H1 (cell line): Measurements from ENCODE around the gene LEMD2. TPM values are rescaled to one million over a fixed set of nuclear protein-coding genes. Genes with fewer than 3 reads are reported as not detected.

Source experiments
- CTCF ChIA-PET: fragments of 300-600 bp; sonication (Branson Sonifier 250); formaldehyde crosslinking; loops from one replicate; lab custom pipeline; 2021; ENCODE audit not compliant: partially characterized antibody; lab: Charles Lee
- POLR2A ChIA-PET: fragments of 300-600 bp; sonication (Branson Sonifier 250); formaldehyde crosslinking; loops from one replicate; lab custom pipeline; 2021; ENCODE audit warnings: inconsistent platforms; ENCODE audit not compliant: partially characterized antibody; lab: Charles Lee
- DNase-seq, 2 experiments: peaks; one replicate each; pipeline versions ENCODE4 v3.0.0 to v3.0.0-alpha.2; 2010 to 2022; ENCODE audit warnings: low spot score in 2 of 2, low read depth in 1 of 2, mixed read lengths in 1 of 2
- FAIRE-seq: peaks from 2 replicates; lab custom pipeline; 2011; peaks lifted over from hg19 to GRCh38; lab: Jason Lieb, UNC
- H2AFZ ChIP-seq: 2 replicates; pipeline ENCODE4 v1.8.1; 2012; ENCODE audit warnings: low read length, inconsistent platforms
- H2AK5ac ChIP-seq: 2 replicates; pipeline ENCODE4 v1.6.1; 2013; ENCODE audit warnings: low read depth, low read length
- H2BK120ac ChIP-seq: replicated peaks from 2 replicates; pipeline ENCODE3; 2013; ENCODE audit warnings: low read depth, low read length, inconsistent platforms
- H2BK12ac ChIP-seq: 2 replicates; pipeline ENCODE4 v1.6.1; 2013; ENCODE audit warnings: low read depth, low read length
- H2BK15ac ChIP-seq: 2 replicates; pipeline ENCODE4 v1.6.1; 2013; ENCODE audit warnings: low read length
- H2BK20ac ChIP-seq: 2 replicates; pipeline ENCODE4 v1.6.1; 2013; ENCODE audit warnings: low read length
- H2BK5ac ChIP-seq: 2 replicates; pipeline ENCODE4 v1.6.1; 2013; ENCODE audit warnings: low read depth, low read length
- H3K14ac ChIP-seq: 2 replicates; pipeline ENCODE4 v1.6.1; 2013; ENCODE audit warnings: inconsistent platforms; ENCODE audit not compliant: insufficient read length
- H3K18ac ChIP-seq: 2 replicates; pipeline ENCODE4 v1.6.1; 2013; ENCODE audit warnings: low read length; ENCODE audit errors: extremely low read depth
- H3K23ac ChIP-seq: 2 replicates; pipeline ENCODE4 v1.6.1; 2013; ENCODE audit warnings: inconsistent platforms; ENCODE audit not compliant: insufficient read length
- H3K23me2 ChIP-seq: 2 replicates; pipeline ENCODE4 v1.6.1; 2013; ENCODE audit warnings: low read depth, low read length
- H3K27ac ChIP-seq: 2 replicates; pipeline ENCODE4 v1.6.1; 2011; ENCODE audit warnings: low read depth, low read length, inconsistent platforms
- H3K27me3 ChIP-seq, 4 experiments: replicated peaks in 1 of 4; 1 replicate in 1 of 4; 2 replicates in 3 of 4; pipeline versions ENCODE4 v1.6.1 to v1.8.1; 2011 to 2013; ENCODE audit warnings: low read length in 3 of 4, mild to moderate bottlenecking in 3 of 4, inconsistent platforms in 2 of 4, mixed read lengths in 2 of 4, moderate library complexity in 1 of 4; ENCODE audit not compliant: control insufficient read depth in 3 of 4, insufficient read depth in 3 of 4; ENCODE audit errors: extremely low read depth in 1 of 4
- H3K36me3 ChIP-seq, 4 experiments: 2 replicates each; pipeline versions ENCODE4 v1.6.1 to v1.8.1; 2011 to 2013; ENCODE audit warnings: mild to moderate bottlenecking in 4 of 4, low read length in 3 of 4, moderate library complexity in 2 of 4, control low read depth in 1 of 4, inconsistent platforms in 1 of 4; ENCODE audit not compliant: insufficient read depth in 4 of 4, control insufficient read depth in 2 of 4
- H3K4ac ChIP-seq: replicated peaks from 2 replicates; pipeline ENCODE3; 2013; ENCODE audit warnings: low read length, low read depth, mixed read lengths, inconsistent platforms; ENCODE audit not compliant: insufficient read length
- H3K4me1 ChIP-seq, 4 experiments: replicated peaks in 1 of 4; 1 replicate in 1 of 4; 2 replicates in 3 of 4; pipeline versions ENCODE4 v1.6.1 to v1.8.1; 2011 to 2013; ENCODE audit warnings: low read length in 3 of 4, inconsistent platforms in 2 of 4, mixed read lengths in 1 of 4; ENCODE audit not compliant: insufficient read depth in 4 of 4, control insufficient read depth in 3 of 4
- H3K4me2 ChIP-seq, 2 experiments: 2 replicates each; pipeline versions ENCODE4 v1.6.1 to v1.8.1; 2011 to 2013; ENCODE audit warnings: low read depth in 2 of 2, low read length in 2 of 2, control low read depth in 1 of 2, inconsistent platforms in 1 of 2, mild to moderate bottlenecking in 1 of 2; ENCODE audit not compliant: insufficient read depth in 1 of 2
- H3K4me3 ChIP-seq, 4 experiments: fragments of 200-600, 300-600 bp in 1 of 4; sonication (generic), shearing (Covaris generic), sonication (Bioruptor Twin) in 1 of 4; 2 replicates each; pipeline versions ENCODE4 v1.5.1 to v1.8.1; 2011 to 2016; ENCODE audit warnings: low read length in 4 of 4, low read depth in 3 of 4, control low read depth in 2 of 4, inconsistent platforms in 2 of 4, mild to moderate bottlenecking in 2 of 4, mixed read lengths in 1 of 4, moderate library complexity in 1 of 4; ENCODE audit not compliant: insufficient read depth in 2 of 4; ENCODE audit errors: extremely low read depth in 1 of 4
- H3K56ac ChIP-seq: replicated peaks from 2 replicates; pipeline ENCODE3; 2013; ENCODE audit warnings: low read depth, mild to moderate bottlenecking, mixed read lengths, low read length, inconsistent platforms; ENCODE audit not compliant: insufficient read length
- H3K79me1 ChIP-seq: 2 replicates; pipeline ENCODE4 v1.6.1; 2013; ENCODE audit warnings: low read depth, low read length, control low read depth
- H3K79me2 ChIP-seq, 2 experiments: 2 replicates each; pipeline versions ENCODE4 v1.6.1 to v1.8.1; 2012 to 2013; ENCODE audit warnings: low read length in 2 of 2, mild to moderate bottlenecking in 2 of 2, inconsistent platforms in 1 of 2; ENCODE audit not compliant: insufficient read depth in 2 of 2, control insufficient read depth in 1 of 2
- H3K9ac ChIP-seq, 4 experiments: replicated peaks in 1 of 4; 1 replicate in 1 of 4; 2 replicates in 3 of 4; pipeline versions ENCODE4 v1.6.1 to v1.8.1; 2011 to 2013; ENCODE audit warnings: low read depth in 3 of 4, low read length in 3 of 4, control low read depth in 2 of 4, mild to moderate bottlenecking in 2 of 4, moderate library complexity in 2 of 4, inconsistent platforms in 1 of 4; ENCODE audit errors: extremely low read depth in 1 of 4
- H3K9me3 ChIP-seq, 2 experiments: 2 replicates each; pipeline versions ENCODE4 v1.6.1 to v1.8.1; 2012 to 2013; ENCODE audit warnings: mild to moderate bottlenecking in 2 of 2, moderate library complexity in 2 of 2, control low read depth in 1 of 2, inconsistent platforms in 1 of 2, low read depth in 1 of 2, low read length in 1 of 2, mixed read lengths in 1 of 2; ENCODE audit not compliant: insufficient read depth in 2 of 2
- H4K20me1 ChIP-seq, 2 experiments: replicated peaks in 1 of 2; 2 replicates each; pipeline versions ENCODE3 to v1.8.1; 2011 to 2013; ENCODE audit warnings: inconsistent platforms in 2 of 2, low read length in 2 of 2, mild to moderate bottlenecking in 1 of 2; ENCODE audit not compliant: insufficient read depth in 2 of 2, control insufficient read depth in 1 of 2
- H4K5ac ChIP-seq: 2 replicates; pipeline ENCODE4 v1.6.1; 2013; ENCODE audit warnings: low read length, low read depth, mixed read lengths, inconsistent platforms; ENCODE audit not compliant: insufficient read length
- H4K8ac ChIP-seq: 2 replicates; pipeline ENCODE4 v1.8.0; 2013; ENCODE audit warnings: mild to moderate bottlenecking, moderate library complexity, low read length, inconsistent platforms; ENCODE audit not compliant: insufficient read depth; ENCODE audit errors: extremely low read depth
- H4K91ac ChIP-seq: replicated peaks from 2 replicates; pipeline ENCODE3; 2013; ENCODE audit warnings: low read length, mixed read lengths, inconsistent platforms; ENCODE audit not compliant: insufficient read length
- BACH1 ChIP-seq: IDR thresholded peaks from 2 replicates; pipeline ENCODE4 v1.6.1; 2012; ENCODE audit warnings: low read length, improper control_type of control experiment
- CEBPB ChIP-seq: IDR thresholded peaks from 2 replicates; pipeline ENCODE4 v1.6.1; 2012; ENCODE audit warnings: low read depth, low read length
- CHD2 ChIP-seq: IDR thresholded peaks from 2 replicates; pipeline ENCODE4 v1.6.1; 2012; ENCODE audit warnings: low read length, improper control_type of control experiment
- CREB1 ChIP-seq: IDR thresholded peaks from 2 replicates; pipeline ENCODE4 v1.6.1; 2012; ENCODE audit warnings: inconsistent platforms
- HDAC6 ChIP-seq: IDR thresholded peaks from one replicate; pipeline ENCODE4 v1.7.1; 2012; ENCODE audit warnings: low read depth, mild to moderate bottlenecking, inconsistent platforms, low read length, moderate library complexity
- NANOG ChIP-seq: IDR thresholded peaks from 2 replicates; pipeline ENCODE4 v1.6.1; 2011; ENCODE audit warnings: low read length, low read depth, mild to moderate bottlenecking, inconsistent platforms; ENCODE audit not compliant: insufficient read depth, poor library complexity, severe bottlenecking
- NRF1 ChIP-seq: IDR thresholded peaks from 2 replicates; pipeline ENCODE4 v1.6.1; 2011; ENCODE audit warnings: mild to moderate bottlenecking, low read depth, low read length, improper control_type of control experiment
- POLR2AphosphoS5 ChIP-seq: IDR thresholded peaks from 2 replicates; pipeline ENCODE4 v1.6.1; 2011; ENCODE audit warnings: low read depth, low read length
- POU5F1 ChIP-seq: IDR thresholded peaks from 2 replicates; pipeline ENCODE4 v1.6.1; 2011; ENCODE audit warnings: low read depth, mild to moderate bottlenecking, low read length, moderate library complexity
- RXRA ChIP-seq: IDR thresholded peaks from 2 replicates; pipeline ENCODE4 v1.6.1; 2011; ENCODE audit warnings: low read depth, mild to moderate bottlenecking, low read length, moderate library complexity; ENCODE audit not compliant: insufficient read depth
- SAP30 ChIP-seq: fragments of 300-600 bp; sonication (generic); IDR thresholded peaks from 2 replicates; pipeline ENCODE4 v1.7.1; 2012; ENCODE audit warnings: low read length, moderate library complexity, mild to moderate bottlenecking, inconsistent platforms; ENCODE audit not compliant: insufficient read depth, insufficient replicate concordance
- SIRT6 ChIP-seq: IDR thresholded peaks from one replicate; pipeline ENCODE4 v1.7.1; 2012; ENCODE audit warnings: low read length, inconsistent platforms
- SP2 ChIP-seq: IDR thresholded peaks from 2 replicates; pipeline ENCODE4 v1.6.1; 2012; ENCODE audit warnings: mild to moderate bottlenecking, low read length, inconsistent platforms
- TEAD4 ChIP-seq: IDR thresholded peaks from 2 replicates; pipeline ENCODE4 v1.6.1; 2012; ENCODE audit warnings: low read depth, low read length, inconsistent platforms, mixed read lengths
- ZNF274 ChIP-seq: IDR thresholded peaks from 2 replicates; pipeline ENCODE4 v1.7.0; 2012; ENCODE audit warnings: low read length, borderline replicate concordance; ENCODE audit errors: extremely low read depth
- WGBS, 2 experiments: shearing (Covaris generic) in 1 of 2; methylation state at CpG; one replicate each; pipeline versions ENCODE4 v1.1.6 to v1.1.7; 2013 to 2015; ENCODE audit warnings: low lambda C conversion rate in 2 of 2, mixed read lengths in 2 of 2, inconsistent platforms in 1 of 2, low coverage in 1 of 2, missing lambda C conversion rate in 1 of 2; ENCODE audit not compliant: insufficient replicate concordance in 2 of 2, insufficient coverage in 1 of 2, insufficient read length in 1 of 2; ENCODE audit errors: extremely low coverage in 1 of 2, missing lambda C conversion rate in 1 of 2; 5-methylcytosine and 5-hydroxymethylcytosine counted together
- polyA plus RNA-seq, 7 experiments: library from polyadenylated mRNA; depleted of rRNA in 3 of 7; stranded (reverse) in 5 of 7; unstranded in 2 of 7; fragments of >200 nt in 5 of 7; fragments of 200-250 nt in 2 of 7; gene quantifications; 1 replicate in 5 of 7; 2 replicates in 1 of 7; 4 replicates in 1 of 7; pipeline versions ENCODE4 v1.2.1 to v1.2.3, GENCODE V29; 2011 to 2013; ENCODE audit warnings: missing spikeins in 2 of 7, mixed read lengths in 2 of 7
- total RNA-seq: library from RNA; stranded (reverse); fragmentation: NEBNext Ultra II Directional; extraction: Animal tissue kit (Norgen Biotek cat#: 25700); gene quantifications from 2 replicates; pipeline ENCODE4 v1.2.1, GENCODE V29; 2021

Gene LEMD2
- total and polyA plus RNA-seq, 2 of the 8 experiments (the other 6 are each of a cell fraction or from before 2014, with no cell fraction given), result 32.7 to 57.3 TPM

DNA sequence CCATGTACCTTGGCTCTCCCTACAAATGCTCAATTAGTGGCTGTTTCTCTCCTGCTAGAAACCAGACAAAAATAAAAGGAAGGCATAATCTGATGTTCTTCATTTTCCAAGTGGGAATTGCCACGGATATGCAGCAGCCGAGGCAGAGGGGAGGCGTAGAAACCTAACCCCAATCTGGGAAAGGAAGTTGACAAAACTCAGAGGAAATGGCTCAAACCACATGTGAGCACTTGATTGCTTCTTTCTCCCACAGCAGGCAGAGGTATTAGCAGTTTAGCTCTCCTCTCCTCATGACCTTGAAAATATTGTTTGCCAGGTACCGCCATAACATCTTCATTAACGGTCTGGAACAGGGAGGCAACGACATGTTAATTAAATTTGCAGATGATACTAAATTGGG lies 18.7 kb upstream of the LEMD2 start:
- no peak for TF ChIP-seq CHD2
- no peak for TF ChIP-seq BACH1
- TF ChIP-seq POU5F1, result no peak
- no peak for TF ChIP-seq RXRA
- TF ChIP-seq NRF1, result no peak
- no peak for TF ChIP-seq ZNF274
- TF ChIP-seq SAP30, result no peak
- no peak for TF ChIP-seq CEBPB
- TF ChIP-seq POLR2AphosphoS5, result no peak
- TF ChIP-seq SIRT6, result no peak
- no peak for TF ChIP-seq NANOG
- no peak for TF ChIP-seq CREB1
- no peak for TF ChIP-seq HDAC6
- no peak for TF ChIP-seq TEAD4
- no peak for TF ChIP-seq SP2
- TF ChIP-seq, all 59 proteins: peak for 0
- H2AFZ ChIP-seq, result no peak overlapping the region
- WGBS, 2 experiments, result 85% methylated on average over 6 of the region's 6 CpGs; no CpG with 5 or more reads in 1 of the 2 experiments
- DNase-seq (no peak), FAIRE-seq (no peak)
- peaks cover 0 to 3% (median 0%) of the 10 kb centered on the region in 4 experiments; a peak in 1 of 7 replicates for H3K27me3 ChIP-seq
- H3K4me2 ChIP-seq, result no peak overlapping the region
- no peak overlapping the region for H3K4ac ChIP-seq
- H2AK5ac ChIP-seq, result no peak overlapping the region
- H2BK20ac ChIP-seq, result 0 out of 2 replicates have a peak overlapping the region, but pooled peaks have one; percentile 0
- 0 out of 2 replicates have a peak overlapping the region, but pooled peaks have one; percentile 61 for H2BK5ac ChIP-seq
- ChIA-PET CTCF (interaction anchor here (1.0 to 2.7 kb wide), 8 partner anchors 9 to 155 kb away, joined by 3 to 9 read pairs (median 4); no protein-coding TSS in a partner anchor), POLR2A (interaction anchor here (1.8 to 1.9 kb wide), 2 partner anchors 8 to 35 kb away, joined by 4 read pairs; no protein-coding TSS in a partner anchor)
- H3K56ac ChIP-seq, result no peak overlapping the region
- 0 out of 2 replicates have a peak, but pooled peaks cover 3% of the 10 kb centered on the region for H3K79me1 ChIP-seq
- peaks cover 2% of the 10 kb centered on the region for H3K23me2 ChIP-seq
- no peak overlapping the region for H3K9ac ChIP-seq
- H2BK120ac ChIP-seq, result peak overlapping the region; percentile 10
- 0 out of 2 replicates have a peak overlapping the region, but pooled peaks have one; percentile 42 for H2BK12ac ChIP-seq
- H4K20me1 ChIP-seq, result no peaks in the 10 kb centered on the region
- no peaks in the 10 kb centered on the region for H3K36me3 ChIP-seq
- no peak overlapping the region for H4K5ac ChIP-seq
- no peak overlapping the region for H3K4me3 ChIP-seq
- no peak overlapping the region for H3K27ac ChIP-seq
- peaks cover 20 to 34% (median 28%) of the 10 kb centered on the region in 4 experiments for H3K4me1 ChIP-seq
- H2BK15ac ChIP-seq, result no peak overlapping the region
- H3K79me2 ChIP-seq, result no peaks in the 10 kb centered on the region
- no peak overlapping the region; the same call in 1 of the 2 replicates for H3K18ac ChIP-seq
- no peaks in the 10 kb centered on the region for H3K9me3 ChIP-seq
- no peak overlapping the region for H3K14ac ChIP-seq
- H4K91ac ChIP-seq, result no peak overlapping the region
- H4K8ac ChIP-seq, result no peak overlapping the region
- no peak overlapping the region for H3K23ac ChIP-seq
